ENCODE results near the gene CYP4F11. TPM values are rescaled to one million over a fixed set of nuclear protein-coding genes. Genes with fewer than 3 reads are reported as not detected.

Gene CYP4F11
- polyA plus RNA-seq, 1 donor from 2014 or later, result not detected

- H3K9me3 ChIP-seq (ENCODE audit: low read length), result no peaks in the 10 kb centered on the region
- TF ChIP-seq RAD21 (conservative IDR thresholded peaks at IDR 0.05) (no peak), TAF1 (IDR thresholded peaks at IDR 0.05; ENCODE audit: low read depth) (no peak), REST (IDR thresholded peaks at IDR 0.05; ENCODE audit: borderline replicate concordance) (no peak), SMC3 (conservative IDR thresholded peaks at IDR 0.05; ENCODE audit: poor library complexity) (no peak), EP300 (conservative IDR thresholded peaks at IDR 0.05; ENCODE audit: poor library complexity, severe bottlenecking) (no peak), MXI1 (conservative IDR thresholded peaks at IDR 0.05; ENCODE audit: poor library complexity, severe bottlenecking) (no peak), EZH2 (IDR thresholded peaks at IDR 0.05; ENCODE audit: borderline replicate concordance, insufficient read depth, low read length, poor library complexity, severe bottlenecking) (no peak), POLR2AphosphoS5 (IDR thresholded peaks at IDR 0.05) (no peak), CTCF (IDR thresholded peaks at IDR 0.05; ENCODE audit: poor library complexity, severe bottlenecking) (no peak)
Observed at GRCh38 chr19:15897738-15898276, 36.5 kb downstream of the CYP4F11 start, which contains the start of gene CYP4F2. Gene CYP4F2, minus strand, starts transcription at chr19:15898074. Its CDS starts 463 bp downstream, at chr19:15897611.

GRCh38 chr19:15897026-15897737 lies 37.1 kb downstream of the CYP4F11 start:
- TF ChIP-seq REST (IDR thresholded peaks at IDR 0.05; ENCODE audit: borderline replicate concordance), result no peak
- no peak for TF ChIP-seq MXI1 (conservative IDR thresholded peaks at IDR 0.05; ENCODE audit: poor library complexity, severe bottlenecking)
- no peak for TF ChIP-seq SMC3 (conservative IDR thresholded peaks at IDR 0.05; ENCODE audit: poor library complexity)
- no peak for TF ChIP-seq TAF1 (IDR thresholded peaks at IDR 0.05; ENCODE audit: low read depth)
- no peak for TF ChIP-seq EZH2 (IDR thresholded peaks at IDR 0.05; ENCODE audit: borderline replicate concordance, insufficient read depth, low read length, poor library complexity, severe bottlenecking)
- TF ChIP-seq POLR2AphosphoS5 (IDR thresholded peaks at IDR 0.05), result no peak
- TF ChIP-seq CTCF (IDR thresholded peaks at IDR 0.05; ENCODE audit: poor library complexity, severe bottlenecking), result no peak
- TF ChIP-seq EP300 (conservative IDR thresholded peaks at IDR 0.05; ENCODE audit: poor library complexity, severe bottlenecking), result no peak
- no peak for TF ChIP-seq RAD21 (conservative IDR thresholded peaks at IDR 0.05)
- no peaks in the 10 kb centered on the region for H3F3A ChIP-seq (ENCODE audit: insufficient read depth, low read length, poor library complexity, severe bottlenecking)
- H3K27ac ChIP-seq (ENCODE audit: low read length), result no peak overlapping the region
- no peaks in the 10 kb centered on the region for H4K20me1 ChIP-seq (ENCODE audit: insufficient read depth)
- H2AFZ ChIP-seq (ENCODE audit: low read depth, low read length), result no peak overlapping the region
- no peak overlapping the region for H3K9ac ChIP-seq (ENCODE audit: low read length)
- no peak overlapping the region for H3K4me2 ChIP-seq (ENCODE audit: low read length)
- H3K9me2 ChIP-seq (ENCODE audit: insufficient read depth, low read length), result no peaks in the 10 kb centered on the region
- no peaks in the 10 kb centered on the region for H3K79me2 ChIP-seq (replicated peaks; ENCODE audit: insufficient read depth, low read length)
- H3K36me3 ChIP-seq (ENCODE audit: insufficient read depth, low read length), result no peaks in the 10 kb centered on the region
- no peaks in the 10 kb centered on the region for H3K27me3 ChIP-seq (ENCODE audit: insufficient read depth, low read depth, low read length)
- no peaks in the 10 kb centered on the region for H3K9me3 ChIP-seq (ENCODE audit: low read length)
- H3K4me3 ChIP-seq (ENCODE audit: low read length), result no peak overlapping the region

More at GRCh38 chr19:15897738-15898276, 36.5 kb downstream of the CYP4F11 start, which contains the start of gene CYP4F2:
- H3K4me3 ChIP-seq (ENCODE audit: low read length), result no peak within 1 kb of the TSS
- no peaks in the 10 kb centered on the region for H3F3A ChIP-seq (ENCODE audit: insufficient read depth, low read length, poor library complexity, severe bottlenecking)
- no peak within 1 kb of the TSS for H3K27ac ChIP-seq (ENCODE audit: low read length)
- no peaks in the 10 kb centered on the region for H3K79me2 ChIP-seq (replicated peaks; ENCODE audit: insufficient read depth, low read length)
- no peaks in the 10 kb centered on the region for H3K9me2 ChIP-seq (ENCODE audit: insufficient read depth, low read length)
- H3K27me3 ChIP-seq (ENCODE audit: insufficient read depth, low read depth, low read length), result no peaks in the 10 kb centered on the region
- no peak within 1 kb of the TSS for H3K4me2 ChIP-seq (ENCODE audit: low read length)
- no peaks in the 10 kb centered on the region for H4K20me1 ChIP-seq (ENCODE audit: insufficient read depth)
- H3K36me3 ChIP-seq (ENCODE audit: insufficient read depth, low read length), result no peaks in the 10 kb centered on the region
- H2AFZ ChIP-seq (ENCODE audit: low read depth, low read length), result no peak within 1 kb of the TSS
- no peak within 1 kb of the TSS for H3K9ac ChIP-seq (ENCODE audit: low read length)

Measured in neural cell (in vitro differentiated cells).